Spleen (tissue), 7 donors: ENCODE measurements around the gene ANGPTL2.

Experiments used
- POLR2A ChIP-seq, 3 donors: fragments of 450-650 bp; IDR thresholded peaks; one replicate each; pipeline ENCODE4 v1.5.1; 2017; ENCODE audit warnings: antibody characterized with exemption in 3 of 3, mild to moderate bottlenecking in 1 of 3
- POLR2AphosphoS5 ChIP-seq, 3 donors: sonication (generic); formaldehyde crosslinking; IDR thresholded peaks; one replicate each; pipeline ENCODE4 v1.5.1; 2017; ENCODE audit warnings: antibody characterized with exemption in 3 of 3
- TF ChIP-seq, protein P1 (sequence below), 11 experiments: fragments of 200-600 bp in 7 of 11; fragments of 450-650 bp in 4 of 11; sonication (generic) in 4 of 11; IDR thresholded peaks in 8 of 11; conservative IDR thresholded peaks in 3 of 11; 1 replicate in 7 of 11; 2 replicates in 4 of 11; pipeline versions ENCODE4 v1.4.0 to v1.8.0; 2016 to 2021; ENCODE audit warnings: antibody characterized with exemption in 11 of 11, inconsistent platforms in 4 of 11, mild to moderate bottlenecking in 1 of 11
- donor health status: DM: no; HTN: no; CAD: no; lungs with moderate emphysema.
- donor health status: DM: no; HTN: no; CAD: no.
- donor health status: DM: no; HTN: no; CAD: no.

DNA sequence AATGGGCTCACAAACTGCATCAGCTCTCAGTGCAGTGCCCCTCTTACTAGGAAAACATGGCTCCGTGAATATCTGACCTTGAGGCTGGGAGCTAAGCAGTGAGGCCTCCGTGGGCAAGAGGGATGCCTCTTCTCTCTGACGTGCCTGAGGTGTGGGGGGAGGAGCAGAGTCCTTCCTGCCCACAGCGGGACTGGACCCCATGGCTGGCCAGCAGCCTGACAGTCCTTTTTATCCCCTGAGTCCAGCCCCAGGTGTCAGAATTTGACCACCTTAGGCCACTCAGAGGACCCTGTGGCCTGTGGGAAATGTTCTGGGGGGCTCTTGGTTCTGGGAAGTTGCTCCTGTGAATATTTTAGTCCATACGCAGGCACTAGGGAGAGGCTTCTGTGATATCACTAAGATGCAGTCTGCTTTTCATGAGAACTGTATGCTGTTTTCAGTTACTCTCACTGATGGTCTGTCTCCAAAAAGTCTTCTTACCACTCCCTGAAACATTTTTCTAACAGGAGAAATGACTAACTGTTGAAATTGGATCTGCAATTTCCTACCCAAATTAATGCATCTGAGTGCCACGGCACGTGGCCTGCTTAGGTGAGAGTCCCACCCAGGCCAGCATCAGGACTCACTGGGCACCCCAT, 23.4 kb downstream of the ANGPTL2 start:
- TF ChIP-seq POLR2A (IDR thresholded peaks at IDR 0.05) (no peak), POLR2AphosphoS5 (IDR thresholded peaks at IDR 0.05) (no peak)
- TF ChIP-seq, protein P1, sequence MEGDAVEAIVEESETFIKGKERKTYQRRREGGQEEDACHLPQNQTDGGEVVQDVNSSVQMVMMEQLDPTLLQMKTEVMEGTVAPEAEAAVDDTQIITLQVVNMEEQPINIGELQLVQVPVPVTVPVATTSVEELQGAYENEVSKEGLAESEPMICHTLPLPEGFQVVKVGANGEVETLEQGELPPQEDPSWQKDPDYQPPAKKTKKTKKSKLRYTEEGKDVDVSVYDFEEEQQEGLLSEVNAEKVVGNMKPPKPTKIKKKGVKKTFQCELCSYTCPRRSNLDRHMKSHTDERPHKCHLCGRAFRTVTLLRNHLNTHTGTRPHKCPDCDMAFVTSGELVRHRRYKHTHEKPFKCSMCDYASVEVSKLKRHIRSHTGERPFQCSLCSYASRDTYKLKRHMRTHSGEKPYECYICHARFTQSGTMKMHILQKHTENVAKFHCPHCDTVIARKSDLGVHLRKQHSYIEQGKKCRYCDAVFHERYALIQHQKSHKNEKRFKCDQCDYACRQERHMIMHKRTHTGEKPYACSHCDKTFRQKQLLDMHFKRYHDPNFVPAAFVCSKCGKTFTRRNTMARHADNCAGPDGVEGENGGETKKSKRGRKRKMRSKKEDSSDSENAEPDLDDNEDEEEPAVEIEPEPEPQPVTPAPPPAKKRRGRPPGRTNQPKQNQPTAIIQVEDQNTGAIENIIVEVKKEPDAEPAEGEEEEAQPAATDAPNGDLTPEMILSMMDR (IDR thresholded peaks at IDR 0.05 in 8 of 11, conservative IDR thresholded peaks at IDR 0.05 in 3 of 11) = no peak
